GM12878 (cell line): Measurements from ENCODE around the gene EFCAB10. TPM values are rescaled to one million over a fixed set of nuclear protein-coding genes. Genes with fewer than 3 reads are reported as not detected.

ENCODE experiments used
- ATAC-seq: fragments of 200-7000 bp; cut with Tn5 transposase; 3 replicates; pipeline ENCODE4 v1.9.1; 2020; ENCODE audit warnings: mild to moderate bottlenecking, moderate library complexity
- BruUV-seq: library from RNA; stranded (reverse); fragments of 400-500 nt; replicated peaks from 2 replicates; lab custom pipeline; 2021; lab: Mats Ljungman, UMichigan
- CTCF ChIA-PET: fragments of 300-600 bp; sonication (Branson Sonifier 250); formaldehyde crosslinking; extraction: SDS; loops from one replicate; lab custom pipeline; 2021; ENCODE audit warnings: inconsistent platforms; lab: Yijun Ruan, JAX
- POLR2A ChIA-PET: fragments of 350-600 bp; formaldehyde crosslinking; extraction: SDS; loops from one replicate; lab custom pipeline; 2021; ENCODE audit warnings: inconsistent platforms; lab: Charles Lee
- RAD21 ChIA-PET: fragments of 300-600 bp; sonication (Branson Sonifier 250); formaldehyde crosslinking; loops from one replicate; lab custom pipeline; 2023; ENCODE audit warnings: antibody characterized with exemption; ENCODE audit not compliant: unreplicated experiment; lab: Charles Lee
- SMC1A ChIA-PET: fragments of 300-600 bp; sonication (Branson Sonifier 250); formaldehyde crosslinking; loops from one replicate; lab custom pipeline; 2023; ENCODE audit not compliant: unreplicated experiment, uncharacterized antibody; lab: Charles Lee
- DNase-seq: peaks from one replicate; pipeline ENCODE4 v3.0.0-alpha.2; 2011; ENCODE audit warnings: low read depth, low spot score
- FAIRE-seq: peaks from 3 replicates; lab custom pipeline; 2011; peaks lifted over from hg19 to GRCh38; lab: Jason Lieb, UNC
- H2AFZ ChIP-seq: 2 replicates; pipeline ENCODE4 v1.6.0; 2011; ENCODE audit warnings: low read depth, low read length, control low read depth; ENCODE audit not compliant: control insufficient read depth
- H3K27ac ChIP-seq: 2 replicates; pipeline ENCODE4 v1.5.1; 2011; ENCODE audit warnings: control low read depth; ENCODE audit not compliant: control insufficient read depth, insufficient read depth
- H3K27me3 ChIP-seq, 2 experiments: replicated peaks in 1 of 2; 2 replicates each; pipeline versions ENCODE4 v1.6.0 to v1.6.1; 2011; ENCODE audit warnings: low read length in 1 of 2; ENCODE audit not compliant: control insufficient read depth in 2 of 2, insufficient read depth in 2 of 2
- H3K36me3 ChIP-seq, 2 experiments: 2 replicates each; pipeline ENCODE4 v1.5.1; 2011; ENCODE audit warnings: low read length in 1 of 2; ENCODE audit not compliant: control insufficient read depth in 2 of 2, insufficient read depth in 2 of 2
- H3K4me1 ChIP-seq: 2 replicates; pipeline ENCODE4 v1.6.1; 2011; ENCODE audit warnings: mild to moderate bottlenecking, low read length, moderate library complexity, mixed read lengths; ENCODE audit not compliant: control insufficient read depth, insufficient read depth
- H3K4me2 ChIP-seq: 2 replicates; pipeline ENCODE4 v1.6.0; 2011; ENCODE audit warnings: control low read depth; ENCODE audit not compliant: control insufficient read depth, insufficient read depth
- H3K4me3 ChIP-seq: fragments of 200-600 bp; sonication (generic); 2 replicates; pipeline ENCODE4 v1.5.1; 2016
- H3K79me2 ChIP-seq: 2 replicates; pipeline ENCODE4 v1.6.0; 2011; ENCODE audit warnings: low read length; ENCODE audit not compliant: control insufficient read depth, insufficient read depth
- H3K9ac ChIP-seq: 2 replicates; pipeline ENCODE4 v1.8.0; 2011; ENCODE audit warnings: low read length, control low read depth, mixed read lengths; ENCODE audit not compliant: control insufficient read depth, insufficient read depth
- H3K9me3 ChIP-seq: replicated peaks from 3 replicates; pipeline ENCODE4 v1.5.1; 2011; ENCODE audit warnings: mild to moderate bottlenecking, low read length; ENCODE audit not compliant: control insufficient read depth, insufficient read depth
- H4K20me1 ChIP-seq: 2 replicates; pipeline ENCODE4 v1.6.0; 2011; ENCODE audit not compliant: control insufficient read depth, insufficient read depth
- CBX3 ChIP-seq: fragments of 200-600 bp; sonication (generic); IDR thresholded peaks from 2 replicates; pipeline ENCODE4 v1.6.1; 2016; ENCODE audit warnings: low read depth, borderline replicate concordance
- IRF4 ChIP-seq: IDR thresholded peaks from 2 replicates; pipeline ENCODE4 v1.6.1; 2011; ENCODE audit warnings: low read depth, low read length
- MYC ChIP-seq: IDR thresholded peaks from 2 replicates; pipeline ENCODE4 v1.6.1; 2011; ENCODE audit warnings: mild to moderate bottlenecking, low read length, moderate library complexity, inconsistent platforms; ENCODE audit not compliant: insufficient read depth, insufficient replicate concordance, insufficient read length, severe bottlenecking
- POU2F2 ChIP-seq: IDR thresholded peaks from 3 replicates; pipeline ENCODE4 v1.6.1; 2011; ENCODE audit warnings: low read depth, mild to moderate bottlenecking, low read length, borderline replicate concordance
- RCOR1 ChIP-seq: conservative IDR thresholded peaks from 2 replicates; pipeline ENCODE4 v1.6.1; 2012; ENCODE audit warnings: low read depth, low read length, improper control_type of control experiment
- TCF12 ChIP-seq: IDR thresholded peaks from 2 replicates; pipeline ENCODE4 v1.6.1; 2011; ENCODE audit warnings: low read depth, mild to moderate bottlenecking, low read length
- WGBS: methylation state at CpG from one replicate; pipeline ENCODE4 v1.1.6; 2016; ENCODE audit warnings: low lambda C conversion rate; ENCODE audit not compliant: insufficient replicate concordance, insufficient coverage; ENCODE audit errors: missing lambda C conversion rate; 5-methylcytosine and 5-hydroxymethylcytosine counted together
- in situ Hi-C: fragments of 300-500 bp; cut with MboI; formaldehyde crosslinking; loops from 9 replicates; pipeline ENCODE4 v1.14.3; 2018; ENCODE audit warnings: mixed read lengths
- intact Hi-C: fragments of 100-400 bp; cut with micrococcal nuclease; formaldehyde crosslinking; loops from one replicate; pipeline ENCODE4 v1.14.2; 2022; ENCODE audit not compliant: unreplicated experiment
- polyA plus RNA-seq, 11 experiments: library from polyadenylated mRNA; depleted of rRNA in 4 of 11; unstranded in 6 of 11; stranded (reverse) in 5 of 11; fragments of >200 nt; fragmentation: Nextera tagmentation in 4 of 11; fragmentation: Illumina TruSeq in 1 of 11; extraction: Ambion mirVana in 4 of 11; extraction: Trizol in 1 of 11; gene quantifications; 1 replicate in 1 of 11; 2 replicates in 10 of 11; pipeline versions ENCODE4 v1.2.1 to v1.2.3, GENCODE V29; 2011 to 2016; ENCODE audit warnings: inconsistent platforms in 2 of 11, missing spikeins in 2 of 11, low read depth in 1 of 11
- total RNA-seq, 4 experiments: library from RNA; depleted of rRNA in 3 of 4; stranded (reverse); fragments of >200 nt in 3 of 4; fragmentation: Illumina TruSeq in 1 of 4; extraction: Trizol in 1 of 4; gene quantifications; 2 replicates each; pipeline versions ENCODE4 v1.2.1 to v1.2.3, GENCODE V29; 2013 to 2021
- TF ChIP-seq, protein P1 (sequence below): fragments of 150-350 bp; IDR thresholded peaks from 2 replicates; pipeline ENCODE4 v1.6.1; 2016; ENCODE audit warnings: low read depth, low read length
- TF ChIP-seq, protein P2 (sequence below): IDR thresholded peaks from 2 replicates; pipeline ENCODE4 v1.6.1; 2012; ENCODE audit warnings: low read depth, low read length, improper control_type of control experiment

Gene EFCAB10
- total and polyA plus RNA-seq, 10 of the 15 experiments (the other 5 are each of a cell fraction or from before 2014, with no cell fraction given): 0.38 to 1.0 (median 0.54) TPM; not detected in 6

DNA sequence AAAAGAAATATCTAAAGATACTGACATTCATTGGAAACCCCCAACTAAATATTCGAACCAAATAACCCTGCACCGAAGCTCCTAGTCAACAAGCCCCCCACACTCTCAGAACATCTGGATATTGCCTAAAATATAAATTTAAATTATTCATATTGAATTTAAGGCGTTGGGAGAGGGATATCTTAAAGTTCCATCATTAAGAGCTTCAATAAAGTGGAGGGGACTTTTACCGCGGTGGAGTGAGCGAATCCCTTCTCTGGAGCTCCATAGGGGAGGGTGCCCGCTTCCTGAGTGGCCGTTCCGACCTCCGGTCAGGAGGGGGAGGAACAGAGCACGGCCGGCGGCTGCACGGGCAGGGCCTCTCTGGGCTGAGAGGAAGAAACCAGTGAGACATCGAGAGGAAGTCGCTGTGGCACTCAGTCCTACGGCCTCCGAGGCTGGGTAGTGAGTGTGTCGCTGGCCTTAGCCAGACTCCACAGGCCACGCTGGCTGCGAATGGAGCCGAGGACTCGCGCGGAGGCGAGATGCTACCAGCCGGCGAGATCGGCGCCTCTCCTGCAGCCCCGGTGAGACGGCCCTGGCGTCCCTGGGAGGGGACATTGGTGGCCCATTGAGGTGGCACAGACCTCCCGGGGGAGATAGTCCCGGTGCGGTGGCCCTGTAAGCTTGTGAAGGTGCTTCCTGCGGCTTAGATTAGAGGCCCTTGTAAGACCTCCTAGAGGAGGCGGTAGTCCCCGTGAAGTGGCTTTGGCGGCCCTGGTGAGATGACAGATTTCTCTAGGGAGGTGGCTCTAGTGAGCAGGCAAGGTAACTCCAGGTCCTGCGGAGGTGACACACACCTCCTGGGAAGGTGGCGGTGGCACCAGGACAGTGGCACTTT, 49.3 kb downstream of the EFCAB10 start, which contains the start of gene RINT1 (continued):
- TF ChIP-seq, protein P1, sequence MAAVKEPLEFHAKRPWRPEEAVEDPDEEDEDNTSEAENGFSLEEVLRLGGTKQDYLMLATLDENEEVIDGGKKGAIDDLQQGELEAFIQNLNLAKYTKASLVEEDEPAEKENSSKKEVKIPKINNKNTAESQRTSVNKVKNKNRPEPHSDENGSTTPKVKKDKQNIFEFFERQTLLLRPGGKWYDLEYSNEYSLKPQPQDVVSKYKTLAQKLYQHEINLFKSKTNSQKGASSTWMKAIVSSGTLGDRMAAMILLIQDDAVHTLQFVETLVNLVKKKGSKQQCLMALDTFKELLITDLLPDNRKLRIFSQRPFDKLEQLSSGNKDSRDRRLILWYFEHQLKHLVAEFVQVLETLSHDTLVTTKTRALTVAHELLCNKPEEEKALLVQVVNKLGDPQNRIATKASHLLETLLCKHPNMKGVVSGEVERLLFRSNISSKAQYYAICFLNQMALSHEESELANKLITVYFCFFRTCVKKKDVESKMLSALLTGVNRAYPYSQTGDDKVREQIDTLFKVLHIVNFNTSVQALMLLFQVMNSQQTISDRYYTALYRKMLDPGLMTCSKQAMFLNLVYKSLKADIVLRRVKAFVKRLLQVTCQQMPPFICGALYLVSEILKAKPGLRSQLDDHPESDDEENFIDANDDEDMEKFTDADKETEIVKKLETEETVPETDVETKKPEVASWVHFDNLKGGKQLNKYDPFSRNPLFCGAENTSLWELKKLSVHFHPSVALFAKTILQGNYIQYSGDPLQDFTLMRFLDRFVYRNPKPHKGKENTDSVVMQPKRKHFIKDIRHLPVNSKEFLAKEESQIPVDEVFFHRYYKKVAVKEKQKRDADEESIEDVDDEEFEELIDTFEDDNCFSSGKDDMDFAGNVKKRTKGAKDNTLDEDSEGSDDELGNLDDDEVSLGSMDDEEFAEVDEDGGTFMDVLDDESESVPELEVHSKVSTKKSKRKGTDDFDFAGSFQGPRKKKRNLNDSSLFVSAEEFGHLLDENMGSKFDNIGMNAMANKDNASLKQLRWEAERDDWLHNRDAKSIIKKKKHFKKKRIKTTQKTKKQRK: no peak
- TF ChIP-seq IRF4 (peak; percentile 50; the same call in 1 of the 2 replicates), TCF12 (peak; percentile 70; the same call in 1 of the 2 replicates), CBX3 (no peak), MYC (peak; percentile 28), RCOR1 (no peak)

DNA sequence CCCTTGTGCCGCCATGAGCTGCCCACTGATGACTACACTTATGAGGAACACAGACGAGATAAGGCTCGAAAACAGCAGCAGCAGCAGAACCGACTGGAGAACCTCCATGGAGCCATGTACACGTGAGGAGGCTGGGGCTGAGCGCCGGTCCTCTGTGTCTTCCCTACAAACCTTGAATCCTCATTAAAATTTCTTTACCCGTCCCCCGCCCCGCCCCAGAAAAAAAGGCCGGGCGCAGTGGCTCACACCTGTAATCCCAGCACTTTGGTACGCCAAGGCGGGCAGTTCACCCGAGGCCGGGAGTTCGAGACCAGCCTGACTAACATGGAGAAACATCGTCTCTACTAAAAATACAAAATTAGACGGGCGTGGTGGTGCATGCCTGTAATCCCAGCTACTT, 50.7 kb downstream of the EFCAB10 start:
- no TSS peak for BruUV-seq
- POLR2A ChIA-PET: no interaction called here
- H3K9ac ChIP-seq: no peak overlapping the region
- no peaks in the 10 kb centered on the region for H3K27me3 ChIP-seq
- DNase-seq: no peak
- TF ChIP-seq POU2F2 (no peak), RCOR1 (no peak)
- TF ChIP-seq, protein P2, sequence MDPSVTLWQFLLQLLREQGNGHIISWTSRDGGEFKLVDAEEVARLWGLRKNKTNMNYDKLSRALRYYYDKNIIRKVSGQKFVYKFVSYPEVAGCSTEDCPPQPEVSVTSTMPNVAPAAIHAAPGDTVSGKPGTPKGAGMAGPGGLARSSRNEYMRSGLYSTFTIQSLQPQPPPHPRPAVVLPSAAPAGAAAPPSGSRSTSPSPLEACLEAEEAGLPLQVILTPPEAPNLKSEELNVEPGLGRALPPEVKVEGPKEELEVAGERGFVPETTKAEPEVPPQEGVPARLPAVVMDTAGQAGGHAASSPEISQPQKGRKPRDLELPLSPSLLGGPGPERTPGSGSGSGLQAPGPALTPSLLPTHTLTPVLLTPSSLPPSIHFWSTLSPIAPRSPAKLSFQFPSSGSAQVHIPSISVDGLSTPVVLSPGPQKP: no peak
- H3K27ac ChIP-seq: no peak overlapping the region
- no peak for FAIRE-seq
- WGBS: 97% methylated on average over 20 of the region's 20 CpGs
- H3K4me3 ChIP-seq: no peak overlapping the region
- H3K4me2 ChIP-seq: no peak overlapping the region
- H3K79me2 ChIP-seq: peaks cover 19% of the 10 kb centered on the region
- in situ Hi-C loops (no loop called here), intact Hi-C loops (loop anchor here (5.0 kb wide), 1 partner anchor 57 kb away; no protein-coding TSS in a partner anchor)
- no peaks in the 10 kb centered on the region for H3K36me3 ChIP-seq
- H2AFZ ChIP-seq: no peak overlapping the region
- H3K9me3 ChIP-seq: no peaks in the 10 kb centered on the region
- SMC1A ChIA-PET: no interaction called here
- CTCF ChIA-PET: no interaction called here
- H3K4me1 ChIP-seq: peaks cover 3% of the 10 kb centered on the region
- RAD21 ChIA-PET: no interaction called here
- H4K20me1 ChIP-seq: no peaks in the 10 kb centered on the region
- no peak for ATAC-seq
